ENCODE data around the gene CCNO.

DNA sequence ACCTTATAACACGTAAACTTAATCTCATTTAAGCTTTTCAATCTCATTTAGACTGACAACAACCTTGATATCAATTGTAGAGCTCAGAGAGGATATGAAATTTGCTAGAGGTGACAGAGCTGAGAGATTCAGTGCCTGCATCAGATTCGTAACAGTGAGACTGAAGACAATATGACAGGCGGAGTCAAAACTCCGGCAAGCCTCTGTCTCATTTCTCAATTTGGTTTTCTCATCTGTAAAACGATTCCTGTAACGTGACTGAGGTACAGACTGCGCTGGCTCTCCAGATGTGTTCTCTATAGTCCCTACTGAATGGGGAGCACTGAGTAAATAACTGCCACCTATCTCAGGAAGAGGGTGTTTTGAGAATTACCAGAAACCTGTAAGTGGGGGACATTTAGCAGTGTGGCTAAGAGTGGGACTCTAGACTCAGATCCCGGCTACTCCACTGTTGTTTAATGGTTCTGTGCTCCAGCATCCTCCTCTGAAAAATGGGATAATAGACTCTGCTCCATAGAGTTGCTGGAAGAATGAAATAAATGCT lies 3.2 kb downstream of the CCNO start:
- TF ChIP-seq, protein P1, sequence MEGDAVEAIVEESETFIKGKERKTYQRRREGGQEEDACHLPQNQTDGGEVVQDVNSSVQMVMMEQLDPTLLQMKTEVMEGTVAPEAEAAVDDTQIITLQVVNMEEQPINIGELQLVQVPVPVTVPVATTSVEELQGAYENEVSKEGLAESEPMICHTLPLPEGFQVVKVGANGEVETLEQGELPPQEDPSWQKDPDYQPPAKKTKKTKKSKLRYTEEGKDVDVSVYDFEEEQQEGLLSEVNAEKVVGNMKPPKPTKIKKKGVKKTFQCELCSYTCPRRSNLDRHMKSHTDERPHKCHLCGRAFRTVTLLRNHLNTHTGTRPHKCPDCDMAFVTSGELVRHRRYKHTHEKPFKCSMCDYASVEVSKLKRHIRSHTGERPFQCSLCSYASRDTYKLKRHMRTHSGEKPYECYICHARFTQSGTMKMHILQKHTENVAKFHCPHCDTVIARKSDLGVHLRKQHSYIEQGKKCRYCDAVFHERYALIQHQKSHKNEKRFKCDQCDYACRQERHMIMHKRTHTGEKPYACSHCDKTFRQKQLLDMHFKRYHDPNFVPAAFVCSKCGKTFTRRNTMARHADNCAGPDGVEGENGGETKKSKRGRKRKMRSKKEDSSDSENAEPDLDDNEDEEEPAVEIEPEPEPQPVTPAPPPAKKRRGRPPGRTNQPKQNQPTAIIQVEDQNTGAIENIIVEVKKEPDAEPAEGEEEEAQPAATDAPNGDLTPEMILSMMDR (IDR thresholded peaks at IDR 0.05 in 2 of 3, conservative IDR thresholded peaks at IDR 0.05 in 1 of 3; ENCODE audit: borderline replicate concordance in 1 of 3, insufficient read depth in 1 of 3, low read depth in 2 of 3, low read length in 2 of 3) = no peak
- no peak for TF ChIP-seq TCF7L2 (IDR thresholded peaks at IDR 0.05; ENCODE audit: borderline replicate concordance, extremely low read depth, insufficient read depth, insufficient read length)
